Uterus (tissue), 4 donors: Measurements from ENCODE around the gene OR4C3. TPM values are rescaled to one million over a fixed set of nuclear protein-coding genes. Genes with fewer than 3 reads are reported as not detected.
"Not testable (repeated sequence)": the region's sequence is repeated elsewhere in the genome, so short reads cannot be mapped to it uniquely, and the experiment has no call there.

Experiments
- DNase-seq, 2 donors: peaks; one replicate each; pipeline ENCODE4 v3.0.0-alpha.2; 2019 to 2020
- H3K27ac ChIP-seq, 2 donors: fragments of 200-600 bp; sonication (generic); 1 replicate in 1 of 2; 2 replicates in 1 of 2; pipeline ENCODE4 v1.5.1; 2016 to 2018
- H3K27me3 ChIP-seq, 2 donors: fragments of 200-600 bp; sonication (generic); one replicate each; pipeline ENCODE4 v1.5.1; 2018 to 2019; ENCODE audit warnings: control low read depth in 1 of 2
- H3K36me3 ChIP-seq, 2 donors: fragments of 200-600 bp; sonication (generic); one replicate each; pipeline ENCODE4 v1.5.1; 2019; ENCODE audit warnings: control low read depth in 1 of 2
- H3K4me1 ChIP-seq, 2 donors: fragments of 200-600 bp; sonication (generic); one replicate each; pipeline ENCODE4 v1.5.1; 2018 to 2019; ENCODE audit warnings: control low read depth in 1 of 2
- H3K4me3 ChIP-seq, 2 donors: fragments of 200-600 bp; sonication (generic); 1 replicate in 1 of 2; 2 replicates in 1 of 2; pipeline ENCODE4 v1.5.1; 2018 to 2019; ENCODE audit warnings: mild to moderate bottlenecking in 1 of 2
- H3K9me3 ChIP-seq, 2 donors: fragments of 200-600 bp; sonication (generic); one replicate each; pipeline ENCODE4 v1.5.1; 2019; ENCODE audit warnings: control low read depth in 1 of 2
- CTCF ChIP-seq, 4 experiments: fragments of 200-600 bp in 2 of 4; fragments of 450-650 bp in 2 of 4; sonication (generic) in 2 of 4; IDR thresholded peaks; one replicate each; pipeline ENCODE4 v1.5.1; 2016 to 2019; ENCODE audit warnings: antibody characterized with exemption in 4 of 4, mild to moderate bottlenecking in 2 of 4, moderate library complexity in 1 of 4
- POLR2A ChIP-seq, 2 donors: fragments of 450-650 bp; IDR thresholded peaks; one replicate each; pipeline ENCODE4 v1.6.1; 2016; ENCODE audit warnings: antibody characterized with exemption in 2 of 2, mild to moderate bottlenecking in 1 of 2, moderate library complexity in 1 of 2
- intact Hi-C: fragments of 100-400 bp; cut with DNase I; formaldehyde crosslinking; loops from one replicate; pipeline ENCODE4 v1.15.1; 2023; ENCODE audit warnings: low total_unique reads
- total RNA-seq, 4 donors: library from RNA; depleted of rRNA in 3 of 4; stranded (reverse); fragments of >200 nt in 3 of 4; gene quantifications; one replicate each; pipeline versions ENCODE4 v1.1.0 to v1.2.4, GENCODE V29; 2014 to 2023
- donor health status: DM: yes; HTN: yes; CAD: no.

OR4C3 gene
- not detected for total RNA-seq

- DNase-seq, H3K27ac ChIP-seq, H3K4me1 ChIP-seq, H3K9me3 ChIP-seq, H3K4me3 ChIP-seq, intact Hi-C loops, H3K36me3 ChIP-seq, H3K27me3 ChIP-seq: not testable (repeated sequence)
These were observed at the start of gene OR4C3 for GRCh38 chr11:48324620-48325019. TSS of gene OR4C3 (plus strand) at chr11:48324920. CDS start at chr11:48325022, 102 bp downstream.

GRCh38 chr11:48305923-48306322, 18.8 kb upstream of the OR4C3 start, which contains the start of gene OR4S1:
TSS of gene OR4S1 (plus strand) at chr11:48306223. CDS start at chr11:48306223, 0 bp downstream.
- Histone ChIP-seq H3K4me3 (no peak within 1 kb of the TSS), H3K4me1 (no peaks in the 10 kb centered on the region), H3K27me3 (no peaks in the 10 kb centered on the region), H3K9me3 (no peaks in the 10 kb centered on the region), H3K27ac (no peak within 1 kb of the TSS), H3K36me3 (no peaks in the 10 kb centered on the region)
- no peak for TF ChIP-seq CTCF (IDR thresholded peaks at IDR 0.05)
- TF ChIP-seq POLR2A (IDR thresholded peaks at IDR 0.05) = no peak
- DNase-seq = no peak
- intact Hi-C loops = no loop called here

- Histone ChIP-seq H3K4me3 (no peak overlapping the region), H3K27ac (no peak overlapping the region), H3K9me3 (no peaks in the 10 kb centered on the region), H3K4me1 (no peaks in the 10 kb centered on the region), H3K27me3 (no peaks in the 10 kb centered on the region), H3K36me3 (no peaks in the 10 kb centered on the region)
- intact Hi-C loops = no loop called here
- no peak for DNase-seq
- TF ChIP-seq POLR2A (IDR thresholded peaks at IDR 0.05) = no peak
- TF ChIP-seq CTCF (IDR thresholded peaks at IDR 0.05) = peak in 1 of 4 experiments; percentile 30
These were observed 16.8 kb upstream of the OR4C3 start for GRCh38 chr11:48307760-48308386.

- intact Hi-C loops, DNase-seq, H3K27me3 ChIP-seq, H3K4me3 ChIP-seq, H3K36me3 ChIP-seq, H3K4me1 ChIP-seq, H3K9me3 ChIP-seq, H3K27ac ChIP-seq: not testable (repeated sequence)
These were observed 11.1 kb upstream of the OR4C3 start for GRCh38 chr11:48313590-48313989.

- H3K4me1 ChIP-seq, DNase-seq, H3K27ac ChIP-seq, H3K4me3 ChIP-seq, H3K27me3 ChIP-seq, intact Hi-C loops, H3K9me3 ChIP-seq, H3K36me3 ChIP-seq: not testable (repeated sequence)
These were observed 4.9 kb upstream of the OR4C3 start for GRCh38 chr11:48319813-48320212.

- intact Hi-C loops = no loop called here
- no peaks in the 10 kb centered on the region for H3K4me1 ChIP-seq
- no peaks in the 10 kb centered on the region for H3K9me3 ChIP-seq
- TF ChIP-seq CTCF (IDR thresholded peaks at IDR 0.05) = no peak
- no peak for TF ChIP-seq POLR2A (IDR thresholded peaks at IDR 0.05)
- H3K27me3 ChIP-seq = no peaks in the 10 kb centered on the region
- no peak overlapping the region for H3K27ac ChIP-seq
- H3K4me3 ChIP-seq = no peak overlapping the region
- H3K36me3 ChIP-seq = no peaks in the 10 kb centered on the region
- no peak for DNase-seq
These were observed 16.7 kb downstream of the OR4C3 start for GRCh38 chr11:48341466-48341865.

- H3K4me3 ChIP-seq, H3K36me3 ChIP-seq, DNase-seq, H3K27ac ChIP-seq, intact Hi-C loops, H3K9me3 ChIP-seq, H3K4me1 ChIP-seq, H3K27me3 ChIP-seq: not testable (repeated sequence)
These were observed 17.8 kb downstream of the OR4C3 start for GRCh38 chr11:48342505-48342904.

- H3K27me3 ChIP-seq, H3K4me3 ChIP-seq, H3K9me3 ChIP-seq, DNase-seq, H3K4me1 ChIP-seq, intact Hi-C loops, H3K36me3 ChIP-seq, H3K27ac ChIP-seq: not testable (repeated sequence)
These were observed 21.6 kb downstream of the OR4C3 start for GRCh38 chr11:48346286-48346685.
